HG03280 (cell line): ENCODE measurements around the gene AKAP6.
"Not testable (repeated sequence)": the region's sequence is repeated elsewhere in the genome, so short reads cannot be mapped to it uniquely, and the experiment has no call there.

Experiments used
- ATAC-seq: cut with Tn5 transposase; IDR thresholded peaks from one replicate; pipeline ENCODE4 v1.9.1; 2021; ENCODE audit warnings: mild to moderate bottlenecking, moderate library complexity; ENCODE audit not compliant: unreplicated experiment

The AKAP6 gene

DNA sequence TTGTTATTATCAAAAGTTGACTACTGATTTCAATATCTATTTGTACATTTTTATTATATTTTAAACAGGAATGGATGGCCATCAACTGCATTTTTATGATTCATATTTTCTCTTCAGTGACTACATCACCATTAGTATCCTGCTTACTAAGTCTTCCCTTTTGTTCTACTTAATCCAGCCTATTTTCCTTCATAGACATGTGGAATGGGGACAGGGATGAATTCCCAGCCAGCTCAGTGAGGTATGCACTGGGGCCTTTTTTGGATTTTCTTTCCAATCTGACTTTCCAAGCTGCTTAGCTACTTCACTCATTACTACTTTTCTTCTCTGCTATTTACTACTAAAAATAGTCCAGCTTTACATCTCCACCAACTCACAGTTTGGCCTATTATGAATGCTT lies 38.4 kb downstream of the AKAP6 start:
- ATAC-seq, result no peak

GRCh38 chr14:32368107-32368506 lies 39.0 kb downstream of the AKAP6 start:
- no peak for ATAC-seq

DNA sequence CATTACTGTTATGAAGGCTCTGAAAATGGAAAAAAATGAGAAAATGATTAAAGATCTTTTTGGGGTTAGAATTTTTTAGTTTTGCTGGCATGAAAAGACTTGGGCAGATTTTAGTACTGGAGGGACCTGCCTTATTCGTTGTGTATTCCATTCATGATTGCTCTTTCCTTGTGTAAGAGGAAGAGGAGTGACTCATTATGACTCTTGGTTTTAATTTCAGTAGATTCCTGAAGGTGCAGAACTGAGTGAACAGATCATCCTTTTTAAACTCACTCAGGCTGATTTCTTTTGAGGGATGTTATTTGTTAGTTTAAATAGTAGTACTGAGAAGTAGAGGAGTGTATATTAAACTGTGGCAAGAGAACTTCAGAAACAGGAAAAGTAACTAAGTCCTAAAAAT lies 41.6 kb downstream of the AKAP6 start:
- ATAC-seq, result no peak

GRCh38 chr14:32372154-32372553 lies 43.1 kb downstream of the AKAP6 start:
- ATAC-seq, result no peak

DNA sequence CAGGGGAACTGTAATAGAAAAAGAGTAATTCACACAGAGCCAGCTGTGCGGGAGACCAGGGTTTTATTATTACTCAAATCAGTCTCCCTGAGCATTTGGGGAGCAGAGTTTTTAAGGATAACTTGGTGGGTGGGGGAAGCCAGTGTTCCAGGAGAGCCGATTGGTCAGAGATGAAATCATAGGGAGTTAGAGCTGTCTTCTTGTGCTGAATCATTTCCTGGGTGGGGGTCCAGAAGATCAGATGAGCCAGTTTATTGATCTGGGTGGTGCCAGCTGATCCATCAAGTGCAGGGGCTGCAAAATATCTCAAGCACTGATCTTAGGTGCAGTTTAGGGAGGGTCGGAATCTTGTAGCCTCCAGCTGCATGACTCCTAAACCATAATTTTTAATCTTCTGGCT lies 44.1 kb downstream of the AKAP6 start:
- not testable (repeated sequence) for ATAC-seq

- no peak for ATAC-seq
Observed at GRCh38 chr14:32374155-32374554, 45.1 kb downstream of the AKAP6 start.

- no peak for ATAC-seq
Observed at GRCh38 chr14:32375663-32376062, 46.6 kb downstream of the AKAP6 start.

- no peak for ATAC-seq
Observed at GRCh38 chr14:32377046-32377646, 48.0 kb downstream of the AKAP6 start.

GRCh38 chr14:32378284-32378683 lies 49.2 kb downstream of the AKAP6 start:
- ATAC-seq, result no peak

DNA sequence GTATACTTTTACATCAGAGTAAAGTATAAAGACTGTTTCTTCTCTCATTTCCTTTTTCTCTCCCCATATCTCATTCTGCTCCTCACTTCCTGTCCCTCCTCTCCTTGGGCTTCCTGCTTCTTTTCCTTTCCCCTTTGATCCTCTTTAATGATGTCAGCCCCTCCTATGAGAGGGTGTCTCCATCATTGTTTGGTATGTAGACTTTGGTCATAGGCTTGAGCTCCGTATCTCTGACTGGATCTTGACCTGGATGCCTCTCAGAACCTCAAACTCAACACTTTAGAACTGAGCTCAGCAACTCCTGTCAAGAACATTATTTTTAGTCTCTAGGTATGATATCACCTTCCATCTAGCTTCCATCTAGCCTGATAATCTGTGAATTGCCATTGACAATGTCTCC lies 50.3 kb downstream of the AKAP6 start:
- no peak for ATAC-seq

GRCh38 chr14:32381869-32382268 lies 52.8 kb downstream of the AKAP6 start:
- no peak for ATAC-seq

GRCh38 chr14:32382704-32383103 lies 53.6 kb downstream of the AKAP6 start:
- no peak for ATAC-seq

DNA sequence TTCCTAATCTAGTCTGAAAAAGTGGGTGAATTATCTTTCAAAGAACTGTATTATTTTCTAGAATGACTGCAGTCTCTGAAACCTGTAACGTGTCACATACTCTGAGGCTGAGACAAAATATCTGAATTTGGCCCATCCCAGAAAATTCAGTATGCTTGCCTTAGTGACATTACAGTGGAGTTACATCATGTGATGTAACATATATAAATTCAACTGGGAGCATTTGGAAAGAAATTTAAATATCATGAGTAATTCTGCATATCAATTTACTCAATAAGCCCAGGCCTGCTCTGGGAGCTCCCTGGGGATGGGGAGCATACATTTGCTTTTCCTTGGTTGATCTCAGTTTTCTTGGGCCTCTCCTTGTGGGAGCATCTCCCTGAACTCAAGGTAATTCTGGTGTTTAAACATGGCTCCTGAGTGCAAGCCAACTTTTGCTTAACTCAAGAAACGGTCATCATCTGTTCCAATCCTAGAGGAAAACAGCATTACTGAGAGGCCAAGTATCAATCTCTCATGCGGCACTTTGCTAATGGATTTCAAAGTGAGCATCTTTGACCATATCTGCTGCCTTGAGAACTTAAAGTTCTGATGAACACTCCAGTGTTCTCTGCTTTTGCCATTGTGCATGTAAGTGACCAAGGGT lies 54.4 kb downstream of the AKAP6 start:
- no peak for ATAC-seq

GRCh38 chr14:32384464-32384863 lies 55.4 kb downstream of the AKAP6 start:
- no peak for ATAC-seq

DNA sequence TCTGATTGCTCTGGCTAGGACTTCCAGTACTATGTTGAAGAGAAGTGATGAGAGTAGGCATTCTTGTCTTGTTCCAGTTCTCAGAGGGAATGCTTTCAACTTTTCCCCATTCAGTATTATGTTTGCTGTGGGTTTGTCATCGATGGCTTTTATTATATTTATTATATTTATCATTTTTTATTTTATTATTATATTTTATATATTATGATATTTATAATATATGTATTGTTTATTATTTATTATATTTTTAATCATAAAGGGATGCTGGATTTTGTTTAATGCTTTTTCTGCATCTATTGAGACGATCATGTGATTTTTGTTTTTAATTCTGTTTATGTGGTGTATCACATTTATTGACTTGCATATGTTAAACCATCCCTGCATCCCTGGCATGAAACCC lies 58.2 kb downstream of the AKAP6 start:
- ATAC-seq, result not testable (repeated sequence)

DNA sequence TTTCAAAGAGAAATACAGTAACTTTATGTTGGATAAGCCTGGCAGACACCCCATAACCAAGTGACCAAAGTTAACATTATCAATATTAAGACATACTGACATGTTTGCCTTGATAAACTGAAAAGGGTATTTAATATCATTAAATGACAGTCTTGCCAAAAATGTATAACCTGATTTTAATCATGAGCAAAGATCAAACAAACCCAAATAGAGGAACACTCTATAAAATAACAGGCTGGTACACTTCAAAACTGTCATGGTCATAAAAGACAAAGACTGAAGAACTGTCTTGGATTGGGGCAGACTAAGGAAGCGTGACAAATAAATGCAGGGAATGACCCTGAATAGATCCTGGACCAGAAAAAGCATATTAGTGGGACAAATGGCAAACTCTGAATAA lies 64.0 kb downstream of the AKAP6 start:
- no peak for ATAC-seq

DNA sequence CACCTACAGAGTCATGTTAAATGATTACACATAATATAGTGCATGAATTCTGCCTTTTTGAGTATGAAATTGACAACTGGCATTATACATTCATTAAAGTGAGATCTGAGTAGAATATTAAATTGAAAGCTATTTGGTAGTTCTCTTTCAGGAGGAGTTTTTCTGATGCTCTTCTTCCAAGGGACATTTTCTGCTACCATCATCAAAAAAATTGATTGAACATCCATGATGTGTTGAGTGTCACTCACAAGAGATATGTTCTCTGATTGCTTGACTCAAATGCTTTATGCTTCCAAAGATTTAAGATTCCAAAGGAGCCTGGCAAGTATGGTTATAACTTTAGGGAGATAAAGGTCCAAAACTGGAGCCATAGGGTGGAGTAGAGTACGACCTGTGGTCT lies 64.9 kb downstream of the AKAP6 start:
- no peak for ATAC-seq

DNA sequence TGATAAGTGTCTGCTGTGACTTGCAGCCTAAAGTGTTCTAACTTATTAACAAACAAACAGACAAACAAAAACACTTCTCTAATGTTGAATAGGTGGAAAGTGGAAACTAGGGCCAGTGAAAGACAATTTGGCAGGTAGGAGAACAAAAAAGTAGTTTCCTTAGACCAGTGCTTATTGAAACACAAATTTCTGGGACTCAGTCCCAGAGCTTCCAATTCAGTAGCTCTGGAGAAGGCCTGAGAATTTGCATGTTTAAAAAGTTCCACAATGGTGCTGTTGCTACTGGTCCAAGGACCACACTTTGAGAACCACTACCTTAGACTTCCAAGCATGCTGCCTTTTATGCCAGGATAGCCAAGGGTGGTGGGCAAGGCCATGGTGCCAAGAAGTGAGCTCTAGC lies 67.8 kb downstream of the AKAP6 start:
- no peak for ATAC-seq

DNA sequence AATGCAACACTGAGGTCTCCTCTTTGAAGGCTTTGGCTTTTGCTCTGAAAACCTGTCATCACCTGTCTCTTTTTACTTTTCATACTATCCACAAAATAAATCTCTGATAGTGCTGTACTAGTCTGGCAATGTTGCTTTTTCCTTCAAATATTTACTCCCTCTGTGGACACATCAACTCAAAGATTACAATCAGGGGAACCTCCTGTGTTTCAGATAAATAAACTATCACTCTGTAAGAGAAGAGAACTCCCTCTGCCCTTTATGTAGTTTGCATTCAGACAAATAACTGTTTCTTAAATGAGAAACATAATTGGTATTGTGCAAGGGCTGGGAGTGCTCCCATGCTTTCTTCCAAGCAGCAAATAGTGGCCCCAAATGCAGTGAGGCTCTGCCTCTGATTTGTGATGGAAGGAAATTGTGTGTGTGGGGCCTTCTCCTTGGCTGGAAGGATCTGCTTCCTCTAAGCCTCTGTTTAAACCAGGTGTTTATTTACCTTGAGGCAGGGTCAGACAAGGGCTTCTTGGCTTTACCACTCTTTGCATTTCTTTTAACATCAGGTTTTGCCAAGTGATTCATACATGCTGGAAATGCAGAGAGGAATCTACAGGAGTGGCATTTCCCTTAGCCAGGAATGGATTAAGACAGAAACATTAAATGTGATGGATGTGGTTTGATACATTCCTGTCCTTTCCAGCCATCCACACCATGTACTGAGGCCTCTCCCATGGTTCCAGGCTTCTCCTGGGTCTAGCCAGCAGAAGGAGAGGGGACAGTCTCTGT lies 69.0 kb downstream of the AKAP6 start:
- ATAC-seq, result no peak

GRCh38 chr14:32399920-32400319 lies 70.8 kb downstream of the AKAP6 start:
- no peak for ATAC-seq

GRCh38 chr14:32400480-32400879 lies 71.4 kb downstream of the AKAP6 start:
- ATAC-seq, result no peak

- no peak for ATAC-seq
Observed at GRCh38 chr14:32403021-32403420, 73.9 kb downstream of the AKAP6 start.
